Muscle of back (tissue), 11 donors: ENCODE results near the gene ATE1. TPM values are rescaled to one million over a fixed set of nuclear protein-coding genes. Genes with fewer than 3 reads are reported as not detected.
A peak's percentile ranks its signal among the peaks of the same experiment; 100 is the strongest.
"Not testable (repeated sequence)": the region's sequence is repeated elsewhere in the genome, so short reads cannot be mapped to it uniquely, and the experiment has no call there.

Experiments
- DNase-seq, 3 donors: peaks; one replicate each; pipeline versions ENCODE4 v3.0.0 to v3.0.0-alpha.2; 2013
- polyA plus RNA-seq, 10 donors: library from polyadenylated mRNA; unstranded; fragments of 120-200 nt; gene quantifications; one replicate each; pipeline ENCODE4 v1.2.1, GENCODE V29; 2013; ENCODE audit not compliant: insufficient read length in 10 of 10

Gene ATE1
- polyA plus RNA-seq, 10 donors: 17.7 to 24.9 (median 20.4) TPM

DNA sequence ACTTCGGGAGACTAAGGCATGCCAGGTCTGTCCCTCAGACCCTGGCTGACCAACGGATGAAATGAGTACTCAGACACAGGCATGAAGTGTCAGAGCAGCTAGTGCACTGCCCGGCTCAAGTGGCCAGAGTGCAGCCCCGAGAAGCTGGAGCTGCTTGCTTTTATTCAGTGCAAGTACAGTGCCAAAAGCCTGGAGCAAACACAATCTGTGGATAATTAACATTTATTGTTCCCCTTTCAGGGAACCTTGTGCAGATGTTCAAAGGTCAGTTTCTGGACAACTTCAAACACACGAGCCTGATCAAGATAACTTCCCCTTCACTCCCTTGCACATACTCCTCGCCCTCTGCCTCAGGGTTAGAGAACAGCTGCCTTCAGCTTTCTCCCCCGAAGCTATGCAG lies 7.9 kb upstream of the ATE1 start:
- peak in 1 of 3 donors; percentile 22 for DNase-seq

GRCh38 chr10:121930268-121931085 lies 2.6 kb upstream of the ATE1 start:
- not testable (repeated sequence) for DNase-seq

DNA sequence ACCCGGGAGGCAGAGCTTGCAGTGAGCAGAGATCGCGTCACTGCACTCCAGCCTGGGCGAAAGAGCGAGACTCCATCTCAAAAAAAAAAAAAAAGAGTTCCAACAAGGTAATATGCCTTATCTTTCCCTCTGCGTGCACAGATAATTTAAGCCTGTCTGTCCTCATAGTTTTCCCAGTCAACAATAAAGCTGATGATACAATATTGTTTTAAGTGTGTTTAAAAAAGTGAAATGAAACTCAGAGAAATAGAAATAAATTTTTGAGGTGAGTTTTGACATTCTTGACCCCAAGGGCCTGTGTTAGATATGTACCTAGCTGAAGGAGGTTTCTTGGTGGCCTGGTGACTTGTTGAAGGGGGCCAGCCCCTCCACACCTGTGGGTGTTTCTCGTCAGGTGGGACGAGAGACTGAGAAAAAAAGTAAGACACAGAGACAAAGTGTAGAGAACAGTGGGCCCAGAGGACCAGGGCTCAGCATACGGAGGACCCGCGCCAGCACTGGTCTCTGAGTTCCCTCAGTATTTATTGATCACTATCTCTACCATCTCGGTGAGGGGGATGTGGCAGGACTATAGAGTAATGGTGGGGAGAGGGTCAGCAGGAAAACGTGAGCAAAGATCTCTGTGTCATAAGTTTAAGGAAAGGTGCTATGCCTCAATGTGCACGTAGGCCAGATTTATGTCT lies 1.9 kb upstream of the ATE1 start:
- DNase-seq: not testable (repeated sequence)

DNA sequence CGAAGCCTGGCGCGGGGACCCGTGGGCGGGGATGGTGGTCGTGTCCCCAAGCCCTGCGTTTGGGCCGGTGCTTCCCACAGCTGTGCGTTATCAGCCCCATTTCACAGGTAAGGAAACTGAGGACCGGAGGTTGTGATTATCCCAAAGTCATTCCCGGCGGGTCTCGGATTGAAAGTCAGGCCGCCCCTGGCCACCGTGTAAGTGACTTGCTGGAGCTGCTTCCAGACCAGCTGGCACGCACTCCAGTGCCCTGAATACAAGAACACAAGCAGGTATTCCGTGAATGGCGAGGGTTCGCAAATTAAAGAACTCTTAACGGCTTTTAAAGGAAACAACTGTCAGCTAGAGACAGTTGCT lies 675 bp upstream of the ATE1 start:
- DNase-seq: no peak

DNA sequence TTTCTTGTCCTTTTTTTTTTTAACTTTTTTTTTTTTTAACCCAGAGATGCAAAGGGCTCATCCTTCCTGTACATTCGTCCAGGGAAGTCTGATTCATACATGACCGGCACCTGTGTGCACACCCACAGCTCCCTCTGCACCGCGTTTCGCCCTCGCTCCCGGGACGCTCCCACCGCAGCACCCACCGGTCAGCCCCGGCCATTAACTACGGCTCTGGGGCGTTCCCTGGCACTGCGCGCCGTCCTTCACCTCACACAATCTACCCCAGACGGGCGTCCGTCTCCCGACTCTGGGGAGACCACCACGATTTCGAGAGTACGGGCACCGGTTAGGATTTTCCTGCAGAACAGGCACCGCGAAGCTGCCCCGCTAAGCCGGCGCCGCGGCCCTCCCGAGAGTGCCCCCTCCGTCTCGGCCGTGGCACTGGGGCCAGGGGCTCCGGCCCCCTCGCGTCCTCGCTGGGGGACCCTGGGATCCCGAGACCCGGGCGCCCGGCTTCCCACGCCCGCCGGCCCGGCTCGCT lies 452 bp downstream of the ATE1 start:
- DNase-seq: peak in 2 of 3 donors; percentile 28 to 58

DNA sequence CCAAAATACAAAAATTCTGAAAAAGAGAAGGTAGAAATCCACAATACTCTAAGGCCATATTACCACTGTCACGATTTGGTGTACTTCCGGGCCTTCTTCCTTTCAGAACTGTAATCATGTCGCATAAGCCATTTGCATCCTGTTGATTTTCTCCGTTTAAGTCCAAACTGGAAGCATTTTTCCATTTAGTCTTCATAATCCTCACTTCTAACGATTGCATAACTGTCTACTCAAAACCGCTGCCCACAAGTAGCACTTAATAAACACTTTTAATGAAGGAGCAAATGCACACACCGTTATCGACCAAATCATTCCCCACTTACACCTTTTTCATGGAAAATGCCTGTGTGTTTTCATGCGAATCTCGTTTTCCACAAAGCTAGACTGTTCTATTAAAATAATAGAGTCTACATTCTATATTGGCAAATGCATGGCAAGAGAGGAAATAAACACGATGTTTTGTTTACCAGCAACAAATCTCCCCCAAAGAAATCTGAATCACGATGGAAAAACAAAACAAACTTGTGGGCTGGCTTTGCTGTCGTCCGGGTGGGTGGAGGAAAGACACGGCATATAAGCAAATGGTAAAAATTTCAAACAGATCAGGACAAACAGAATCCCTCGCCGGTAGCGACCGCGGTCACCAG lies 1.0 kb downstream of the ATE1 start:
- DNase-seq: peak in 2 of 3 donors; percentile 20 to 22

DNA sequence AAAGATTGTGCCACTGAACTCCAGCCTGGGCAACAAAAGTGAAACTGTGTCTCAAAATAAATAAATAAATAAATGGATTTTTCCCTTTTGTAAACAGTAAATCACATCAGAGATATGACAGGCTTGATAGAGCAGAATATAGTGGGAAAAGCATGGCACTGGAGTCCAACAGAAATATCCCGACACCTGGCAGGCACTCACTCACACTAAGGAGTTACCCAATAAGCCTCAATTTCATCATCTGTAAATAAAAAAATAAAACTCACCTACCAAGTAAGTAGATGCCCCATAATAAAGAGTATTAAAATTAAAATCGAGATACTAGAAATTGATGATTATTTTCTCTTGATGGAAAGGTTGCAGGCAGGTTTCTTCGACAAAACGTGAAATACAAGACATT lies 1.7 kb downstream of the ATE1 start:
- DNase-seq: no peak

GRCh38 chr10:121921238-121921931 lies 6.4 kb downstream of the ATE1 start:
- no peak for DNase-seq

DNA sequence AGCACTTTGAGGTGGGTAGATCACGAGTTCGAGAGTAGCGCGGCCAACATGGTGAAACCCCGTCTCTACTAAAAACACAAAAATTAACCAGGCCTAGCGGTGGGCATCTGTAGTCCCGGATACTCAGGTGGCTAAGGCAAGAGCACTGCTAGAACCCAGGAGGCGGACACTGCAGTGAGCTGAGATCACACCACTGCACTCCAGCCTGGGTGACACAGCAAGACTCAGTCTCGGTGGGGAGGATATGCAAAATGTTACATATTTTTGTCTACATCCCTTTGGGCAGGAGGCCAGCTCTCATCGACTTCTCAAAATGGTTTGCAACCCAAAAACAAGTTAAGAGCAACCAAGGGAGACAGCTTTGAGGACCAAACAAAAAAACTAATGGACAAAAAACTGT lies 8.2 kb downstream of the ATE1 start:
- DNase-seq: no peak

- not testable (repeated sequence) for DNase-seq
Measured at GRCh38 chr10:121918800-121919199, 9.0 kb downstream of the ATE1 start.

DNA sequence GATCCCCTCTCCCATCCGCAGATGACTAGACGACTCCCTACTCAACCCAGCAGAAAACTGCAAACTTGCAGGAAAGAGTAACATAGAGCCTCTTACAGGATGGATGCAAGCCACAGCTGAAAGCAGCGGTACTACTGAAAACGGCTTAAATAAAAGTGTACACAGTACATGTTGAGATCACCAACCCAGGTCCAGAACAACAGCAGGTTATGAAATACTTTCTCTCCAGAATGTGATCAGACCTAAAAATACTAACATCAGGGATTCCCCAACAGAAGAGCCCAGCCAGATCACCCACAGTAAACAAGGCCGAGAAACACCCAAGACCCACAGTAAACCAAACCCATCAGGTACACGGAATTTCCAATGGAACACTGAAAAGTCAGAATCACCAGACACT lies 13.2 kb downstream of the ATE1 start:
- DNase-seq: no peak

GRCh38 chr10:121911421-121911697 lies 16.5 kb downstream of the ATE1 start:
- DNase-seq: no peak

- DNase-seq: no peak
Measured at GRCh38 chr10:121910673-121911420, 17.0 kb downstream of the ATE1 start.

- DNase-seq: no peak
Measured at GRCh38 chr10:121904888-121905287, 22.9 kb downstream of the ATE1 start.

GRCh38 chr10:121900443-121901174 lies 27.2 kb downstream of the ATE1 start:
- DNase-seq: peak; percentile 60 to 83 (median 72)

DNA sequence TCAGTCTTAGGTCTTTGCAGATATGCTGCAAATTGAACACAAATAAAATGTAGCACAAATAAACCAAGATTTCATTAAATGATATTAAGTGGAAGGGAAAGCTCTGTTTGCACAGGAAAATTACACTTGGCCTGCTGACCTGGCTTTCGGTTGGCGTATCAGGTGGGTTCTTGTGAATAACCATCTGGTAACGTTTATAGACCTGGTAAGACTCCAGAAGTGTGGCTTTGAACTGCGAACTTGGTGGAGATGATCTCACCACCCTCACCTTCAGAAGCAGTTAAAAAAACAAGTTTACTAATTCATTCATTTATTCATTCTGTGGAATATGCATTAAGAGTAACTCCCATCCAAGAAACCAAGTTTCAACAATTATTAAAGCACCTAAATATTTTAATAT lies 28.1 kb downstream of the ATE1 start:
- no peak for DNase-seq

DNA sequence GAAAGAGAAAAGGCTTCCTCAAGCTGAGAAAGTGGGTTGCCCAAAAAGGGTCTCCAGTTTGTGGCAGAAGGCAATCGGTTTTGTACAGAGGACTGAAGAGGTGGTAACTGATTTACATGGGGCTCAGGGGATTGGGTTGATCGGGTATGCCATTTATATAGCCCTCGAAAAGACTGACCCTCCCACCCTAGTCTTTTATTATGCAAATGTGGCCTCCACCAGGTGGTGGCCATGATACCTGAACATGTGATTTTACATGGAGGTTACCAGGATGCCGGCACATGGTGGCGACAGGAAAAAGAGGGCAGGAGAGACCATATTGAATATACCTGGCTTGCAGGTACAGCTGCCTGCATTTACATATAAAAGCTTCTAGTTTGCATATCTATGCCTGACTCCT lies 36.7 kb downstream of the ATE1 start:
- no peak for DNase-seq

DNA sequence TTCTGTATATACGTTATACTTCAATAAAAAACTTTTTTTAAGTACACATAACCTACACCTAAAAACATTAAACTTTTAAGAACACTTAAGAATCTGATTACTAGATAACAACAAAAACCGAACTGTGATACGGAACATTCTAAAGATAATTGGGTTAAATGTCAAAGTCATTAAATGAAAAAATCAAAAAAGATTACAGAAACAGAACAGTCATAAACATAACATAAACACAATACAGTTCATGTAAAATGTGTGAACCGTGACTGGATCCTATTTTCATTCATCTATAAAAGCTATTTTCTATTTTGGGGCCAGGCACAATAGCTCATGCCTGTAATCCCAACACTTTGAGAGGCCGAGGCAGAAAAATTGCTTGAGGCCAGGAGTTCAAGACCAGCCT lies 38.6 kb downstream of the ATE1 start:
- no peak for DNase-seq

DNA sequence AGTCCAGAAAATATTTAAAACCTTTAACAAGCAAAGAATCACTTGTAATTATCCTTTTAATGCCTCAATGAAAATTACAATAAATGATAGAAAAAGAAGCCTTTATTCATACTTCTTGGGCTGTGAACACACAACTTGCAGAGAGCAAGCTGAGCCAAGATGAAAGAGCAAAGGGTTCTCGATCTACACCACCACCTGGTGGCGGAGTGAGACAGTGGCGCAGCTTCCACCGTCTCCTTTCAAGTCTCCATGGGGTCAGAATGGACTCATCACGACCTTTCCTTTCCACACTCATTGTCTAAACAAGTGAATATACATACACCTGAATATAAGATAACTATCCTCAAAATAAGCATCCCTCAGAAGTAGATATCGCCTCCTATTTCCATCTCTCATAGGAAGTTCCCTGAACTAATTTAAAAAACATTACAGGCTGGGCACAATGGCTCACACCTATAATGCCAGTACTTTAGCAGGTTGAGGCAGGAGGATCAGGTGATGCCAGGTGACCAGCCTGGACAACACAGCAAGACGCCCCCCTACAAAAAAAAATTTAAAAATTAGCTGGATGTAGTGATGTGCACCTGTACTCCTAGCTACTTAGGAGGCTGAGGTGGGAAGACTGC lies 40.7 kb downstream of the ATE1 start:
- DNase-seq: peak; percentile 15 to 57 (median 29)

DNA sequence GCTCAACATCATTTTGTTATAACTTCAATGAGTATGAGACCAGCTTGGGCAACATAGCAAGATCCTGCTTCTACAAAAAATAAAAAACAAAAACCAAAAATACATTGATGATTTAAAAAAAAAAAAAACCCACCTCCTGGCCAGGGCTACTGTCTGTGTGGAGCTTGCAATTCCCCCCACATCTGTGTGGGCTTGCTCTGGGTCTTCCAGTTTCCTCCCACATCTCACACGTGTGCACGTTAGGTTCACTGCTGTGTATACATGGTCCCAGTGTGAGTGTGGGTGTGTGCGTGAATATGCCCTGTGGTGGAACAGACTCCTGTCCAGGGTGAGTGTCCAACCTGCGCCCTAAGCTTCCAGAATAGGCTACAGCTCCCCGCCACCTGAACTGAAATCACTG lies 41.6 kb downstream of the ATE1 start:
- no peak for DNase-seq
